H1 (cell line): ENCODE measurements around the gene RAMACL. TPM values are rescaled to one million over a fixed set of nuclear protein-coding genes. Genes with fewer than 3 reads are reported as not detected.

Source experiments
- CTCF ChIA-PET: fragments of 300-600 bp; sonication (Branson Sonifier 250); formaldehyde crosslinking; loops from one replicate; lab custom pipeline; 2021; ENCODE audit not compliant: partially characterized antibody; lab: Charles Lee
- POLR2A ChIA-PET: fragments of 300-600 bp; sonication (Branson Sonifier 250); formaldehyde crosslinking; loops from one replicate; lab custom pipeline; 2021; ENCODE audit warnings: inconsistent platforms; ENCODE audit not compliant: partially characterized antibody; lab: Charles Lee
- DNase-seq, 2 experiments: peaks; one replicate each; pipeline versions ENCODE4 v3.0.0 to v3.0.0-alpha.2; 2010 to 2022; ENCODE audit warnings: low spot score in 2 of 2, low read depth in 1 of 2, mixed read lengths in 1 of 2
- FAIRE-seq: peaks from 2 replicates; lab custom pipeline; 2011; peaks lifted over from hg19 to GRCh38; lab: Jason Lieb, UNC
- H2AFZ ChIP-seq: 2 replicates; pipeline ENCODE4 v1.8.1; 2012; ENCODE audit warnings: low read length, inconsistent platforms
- H2AK5ac ChIP-seq: 2 replicates; pipeline ENCODE4 v1.6.1; 2013; ENCODE audit warnings: low read depth, low read length
- H2BK120ac ChIP-seq: replicated peaks from 2 replicates; pipeline ENCODE3; 2013; ENCODE audit warnings: low read depth, low read length, inconsistent platforms
- H2BK12ac ChIP-seq: 2 replicates; pipeline ENCODE4 v1.6.1; 2013; ENCODE audit warnings: low read depth, low read length
- H2BK15ac ChIP-seq: 2 replicates; pipeline ENCODE4 v1.6.1; 2013; ENCODE audit warnings: low read length
- H2BK20ac ChIP-seq: 2 replicates; pipeline ENCODE4 v1.6.1; 2013; ENCODE audit warnings: low read length
- H2BK5ac ChIP-seq: 2 replicates; pipeline ENCODE4 v1.6.1; 2013; ENCODE audit warnings: low read depth, low read length
- H3K14ac ChIP-seq: 2 replicates; pipeline ENCODE4 v1.6.1; 2013; ENCODE audit warnings: inconsistent platforms; ENCODE audit not compliant: insufficient read length
- H3K18ac ChIP-seq: 2 replicates; pipeline ENCODE4 v1.6.1; 2013; ENCODE audit warnings: low read length; ENCODE audit errors: extremely low read depth
- H3K23ac ChIP-seq: 2 replicates; pipeline ENCODE4 v1.6.1; 2013; ENCODE audit warnings: inconsistent platforms; ENCODE audit not compliant: insufficient read length
- H3K23me2 ChIP-seq: 2 replicates; pipeline ENCODE4 v1.6.1; 2013; ENCODE audit warnings: low read depth, low read length
- H3K27ac ChIP-seq: 2 replicates; pipeline ENCODE4 v1.6.1; 2011; ENCODE audit warnings: low read depth, low read length, inconsistent platforms
- H3K27me3 ChIP-seq, 4 experiments: replicated peaks in 1 of 4; 1 replicate in 1 of 4; 2 replicates in 3 of 4; pipeline versions ENCODE4 v1.6.1 to v1.8.1; 2011 to 2013; ENCODE audit warnings: low read length in 3 of 4, mild to moderate bottlenecking in 3 of 4, inconsistent platforms in 2 of 4, mixed read lengths in 2 of 4, moderate library complexity in 1 of 4; ENCODE audit not compliant: control insufficient read depth in 3 of 4, insufficient read depth in 3 of 4; ENCODE audit errors: extremely low read depth in 1 of 4
- H3K36me3 ChIP-seq, 4 experiments: 2 replicates each; pipeline versions ENCODE4 v1.6.1 to v1.8.1; 2011 to 2013; ENCODE audit warnings: mild to moderate bottlenecking in 4 of 4, low read length in 3 of 4, moderate library complexity in 2 of 4, control low read depth in 1 of 4, inconsistent platforms in 1 of 4; ENCODE audit not compliant: insufficient read depth in 4 of 4, control insufficient read depth in 2 of 4
- H3K4ac ChIP-seq: replicated peaks from 2 replicates; pipeline ENCODE3; 2013; ENCODE audit warnings: low read length, low read depth, mixed read lengths, inconsistent platforms; ENCODE audit not compliant: insufficient read length
- H3K4me1 ChIP-seq, 4 experiments: replicated peaks in 1 of 4; 1 replicate in 1 of 4; 2 replicates in 3 of 4; pipeline versions ENCODE4 v1.6.1 to v1.8.1; 2011 to 2013; ENCODE audit warnings: low read length in 3 of 4, inconsistent platforms in 2 of 4, mixed read lengths in 1 of 4; ENCODE audit not compliant: insufficient read depth in 4 of 4, control insufficient read depth in 3 of 4
- H3K4me2 ChIP-seq, 2 experiments: 2 replicates each; pipeline versions ENCODE4 v1.6.1 to v1.8.1; 2011 to 2013; ENCODE audit warnings: low read depth in 2 of 2, low read length in 2 of 2, control low read depth in 1 of 2, inconsistent platforms in 1 of 2, mild to moderate bottlenecking in 1 of 2; ENCODE audit not compliant: insufficient read depth in 1 of 2
- H3K4me3 ChIP-seq, 4 experiments: fragments of 200-600, 300-600 bp in 1 of 4; sonication (generic), shearing (Covaris generic), sonication (Bioruptor Twin) in 1 of 4; 2 replicates each; pipeline versions ENCODE4 v1.5.1 to v1.8.1; 2011 to 2016; ENCODE audit warnings: low read length in 4 of 4, low read depth in 3 of 4, control low read depth in 2 of 4, inconsistent platforms in 2 of 4, mild to moderate bottlenecking in 2 of 4, mixed read lengths in 1 of 4, moderate library complexity in 1 of 4; ENCODE audit not compliant: insufficient read depth in 2 of 4; ENCODE audit errors: extremely low read depth in 1 of 4
- H3K56ac ChIP-seq: replicated peaks from 2 replicates; pipeline ENCODE3; 2013; ENCODE audit warnings: low read depth, mild to moderate bottlenecking, mixed read lengths, low read length, inconsistent platforms; ENCODE audit not compliant: insufficient read length
- H3K79me1 ChIP-seq: 2 replicates; pipeline ENCODE4 v1.6.1; 2013; ENCODE audit warnings: low read depth, low read length, control low read depth
- H3K79me2 ChIP-seq, 2 experiments: 2 replicates each; pipeline versions ENCODE4 v1.6.1 to v1.8.1; 2012 to 2013; ENCODE audit warnings: low read length in 2 of 2, mild to moderate bottlenecking in 2 of 2, inconsistent platforms in 1 of 2; ENCODE audit not compliant: insufficient read depth in 2 of 2, control insufficient read depth in 1 of 2
- H3K9ac ChIP-seq, 4 experiments: replicated peaks in 1 of 4; 1 replicate in 1 of 4; 2 replicates in 3 of 4; pipeline versions ENCODE4 v1.6.1 to v1.8.1; 2011 to 2013; ENCODE audit warnings: low read depth in 3 of 4, low read length in 3 of 4, control low read depth in 2 of 4, mild to moderate bottlenecking in 2 of 4, moderate library complexity in 2 of 4, inconsistent platforms in 1 of 4; ENCODE audit errors: extremely low read depth in 1 of 4
- H3K9me3 ChIP-seq, 2 experiments: 2 replicates each; pipeline versions ENCODE4 v1.6.1 to v1.8.1; 2012 to 2013; ENCODE audit warnings: mild to moderate bottlenecking in 2 of 2, moderate library complexity in 2 of 2, control low read depth in 1 of 2, inconsistent platforms in 1 of 2, low read depth in 1 of 2, low read length in 1 of 2, mixed read lengths in 1 of 2; ENCODE audit not compliant: insufficient read depth in 2 of 2
- H4K20me1 ChIP-seq, 2 experiments: replicated peaks in 1 of 2; 2 replicates each; pipeline versions ENCODE3 to v1.8.1; 2011 to 2013; ENCODE audit warnings: inconsistent platforms in 2 of 2, low read length in 2 of 2, mild to moderate bottlenecking in 1 of 2; ENCODE audit not compliant: insufficient read depth in 2 of 2, control insufficient read depth in 1 of 2
- H4K5ac ChIP-seq: 2 replicates; pipeline ENCODE4 v1.6.1; 2013; ENCODE audit warnings: low read length, low read depth, mixed read lengths, inconsistent platforms; ENCODE audit not compliant: insufficient read length
- H4K8ac ChIP-seq: 2 replicates; pipeline ENCODE4 v1.8.0; 2013; ENCODE audit warnings: mild to moderate bottlenecking, moderate library complexity, low read length, inconsistent platforms; ENCODE audit not compliant: insufficient read depth; ENCODE audit errors: extremely low read depth
- H4K91ac ChIP-seq: replicated peaks from 2 replicates; pipeline ENCODE3; 2013; ENCODE audit warnings: low read length, mixed read lengths, inconsistent platforms; ENCODE audit not compliant: insufficient read length
- CBX8 ChIP-seq: fragments of 300-800, 300-1000 bp; sonication (generic); IDR thresholded peaks from 2 replicates; pipeline ENCODE4 v1.7.1; 2016; ENCODE audit warnings: low read depth, low read length, borderline replicate concordance
- CHD2 ChIP-seq: IDR thresholded peaks from 2 replicates; pipeline ENCODE4 v1.6.1; 2012; ENCODE audit warnings: low read length, improper control_type of control experiment
- NANOG ChIP-seq: IDR thresholded peaks from 2 replicates; pipeline ENCODE4 v1.6.1; 2011; ENCODE audit warnings: low read length, low read depth, mild to moderate bottlenecking, inconsistent platforms; ENCODE audit not compliant: insufficient read depth, poor library complexity, severe bottlenecking
- POU5F1 ChIP-seq: IDR thresholded peaks from 2 replicates; pipeline ENCODE4 v1.6.1; 2011; ENCODE audit warnings: low read depth, mild to moderate bottlenecking, low read length, moderate library complexity
- SIRT6 ChIP-seq: IDR thresholded peaks from one replicate; pipeline ENCODE4 v1.7.1; 2012; ENCODE audit warnings: low read length, inconsistent platforms
- WGBS, 2 experiments: shearing (Covaris generic) in 1 of 2; methylation state at CpG; one replicate each; pipeline versions ENCODE4 v1.1.6 to v1.1.7; 2013 to 2015; ENCODE audit warnings: low lambda C conversion rate in 2 of 2, mixed read lengths in 2 of 2, inconsistent platforms in 1 of 2, low coverage in 1 of 2, missing lambda C conversion rate in 1 of 2; ENCODE audit not compliant: insufficient replicate concordance in 2 of 2, insufficient coverage in 1 of 2, insufficient read length in 1 of 2; ENCODE audit errors: extremely low coverage in 1 of 2, missing lambda C conversion rate in 1 of 2; 5-methylcytosine and 5-hydroxymethylcytosine counted together
- polyA plus RNA-seq, 7 experiments: library from polyadenylated mRNA; depleted of rRNA in 3 of 7; stranded (reverse) in 5 of 7; unstranded in 2 of 7; fragments of >200 nt in 5 of 7; fragments of 200-250 nt in 2 of 7; gene quantifications; 1 replicate in 5 of 7; 2 replicates in 1 of 7; 4 replicates in 1 of 7; pipeline versions ENCODE4 v1.2.1 to v1.2.3, GENCODE V29; 2011 to 2013; ENCODE audit warnings: missing spikeins in 2 of 7, mixed read lengths in 2 of 7
- total RNA-seq: library from RNA; stranded (reverse); fragmentation: NEBNext Ultra II Directional; extraction: Animal tissue kit (Norgen Biotek cat#: 25700); gene quantifications from 2 replicates; pipeline ENCODE4 v1.2.1, GENCODE V29; 2021

The RAMACL gene
- total and polyA plus RNA-seq, 2 of the 8 experiments (the other 6 are each of a cell fraction or from before 2014, with no cell fraction given) = 0.23 to 0.97 TPM

- H4K91ac ChIP-seq = no peak overlapping the region
- no peak overlapping the region for H3K27ac ChIP-seq
- H3K14ac ChIP-seq = no peak overlapping the region
- FAIRE-seq (no peak), DNase-seq (no peak)
- no peaks in the 10 kb centered on the region; a peak in 2 of 8 replicates for H3K36me3 ChIP-seq
- H3K4me1 ChIP-seq = peaks cover 0 to 5% (median 2%) of the 10 kb centered on the region in 4 experiments; a peak in 5 of 7 replicates
- no peak overlapping the region for H3K4me3 ChIP-seq
- no peaks in the 10 kb centered on the region for H3K27me3 ChIP-seq
- 88 to 100% methylated on average over 1 to 21 of the region's 21 CpGs for WGBS, 2 experiments
- H2BK20ac ChIP-seq = no peak overlapping the region
- peaks cover 13% of the 10 kb centered on the region; the same call in 1 of the 2 replicates for H3K79me1 ChIP-seq
- ChIA-PET CTCF (interaction anchor here (0.7 to 2.8 kb wide), 2 partner anchors 12 to 82 kb away, joined by 3 to 17 read pairs; no protein-coding TSS in a partner anchor), POLR2A (no interaction called here)
- H2AFZ ChIP-seq = no peak overlapping the region
- peaks cover 9 to 16% of the 10 kb centered on the region in 2 experiments for H4K20me1 ChIP-seq
- H4K8ac ChIP-seq = no peak overlapping the region
- no peak overlapping the region for H2BK15ac ChIP-seq
- H2BK12ac ChIP-seq = no peak overlapping the region
- no peak overlapping the region for H3K4ac ChIP-seq
- H3K4me2 ChIP-seq = no peak overlapping the region
- H4K5ac ChIP-seq = no peak overlapping the region
- H2AK5ac ChIP-seq = no peak overlapping the region
- peaks cover 0 to 67% of the 10 kb centered on the region in 2 experiments; a peak in 2 of 4 replicates for H3K79me2 ChIP-seq
- no peaks in the 10 kb centered on the region for H3K23me2 ChIP-seq
- H2BK120ac ChIP-seq = no peak overlapping the region
- no peak overlapping the region for H3K18ac ChIP-seq
- H3K9ac ChIP-seq = no peak overlapping the region
- H2BK5ac ChIP-seq = no peak overlapping the region
- no peak overlapping the region for H3K56ac ChIP-seq
- no peak overlapping the region for H3K23ac ChIP-seq
- H3K9me3 ChIP-seq = no peaks in the 10 kb centered on the region
- TF ChIP-seq CBX8 (no peak), NANOG (no peak), CHD2 (no peak), POU5F1 (no peak), SIRT6 (no peak)
These were observed 28.7 kb upstream of the RAMACL start for GRCh38 chr6:166615059-166615770.
